A673 (cell line): ENCODE data around the gene GPC6.

Source experiments
- EZH2 ChIP-seq: fragments of 200-600 bp; sonication (generic); IDR thresholded peaks from 2 replicates; pipeline ENCODE4 v1.6.1; 2017; ENCODE audit warnings: borderline replicate concordance, low read depth, mild to moderate bottlenecking, mixed read lengths, antibody characterized with exemption, low read length; ENCODE audit not compliant: poor library complexity, severe bottlenecking
- TF ChIP-seq, protein P1 (sequence below): fragments of 300-800, 200-600 bp; sonication (generic); conservative IDR thresholded peaks from 2 replicates; pipeline ENCODE4 v1.5.1; 2017; ENCODE audit warnings: low read depth, mild to moderate bottlenecking, antibody characterized with exemption, low read length, moderate library complexity, mixed read lengths

GRCh38 chr13:93786846-93787489, 560.4 kb downstream of the GPC6 start:
- TF ChIP-seq, protein P1, sequence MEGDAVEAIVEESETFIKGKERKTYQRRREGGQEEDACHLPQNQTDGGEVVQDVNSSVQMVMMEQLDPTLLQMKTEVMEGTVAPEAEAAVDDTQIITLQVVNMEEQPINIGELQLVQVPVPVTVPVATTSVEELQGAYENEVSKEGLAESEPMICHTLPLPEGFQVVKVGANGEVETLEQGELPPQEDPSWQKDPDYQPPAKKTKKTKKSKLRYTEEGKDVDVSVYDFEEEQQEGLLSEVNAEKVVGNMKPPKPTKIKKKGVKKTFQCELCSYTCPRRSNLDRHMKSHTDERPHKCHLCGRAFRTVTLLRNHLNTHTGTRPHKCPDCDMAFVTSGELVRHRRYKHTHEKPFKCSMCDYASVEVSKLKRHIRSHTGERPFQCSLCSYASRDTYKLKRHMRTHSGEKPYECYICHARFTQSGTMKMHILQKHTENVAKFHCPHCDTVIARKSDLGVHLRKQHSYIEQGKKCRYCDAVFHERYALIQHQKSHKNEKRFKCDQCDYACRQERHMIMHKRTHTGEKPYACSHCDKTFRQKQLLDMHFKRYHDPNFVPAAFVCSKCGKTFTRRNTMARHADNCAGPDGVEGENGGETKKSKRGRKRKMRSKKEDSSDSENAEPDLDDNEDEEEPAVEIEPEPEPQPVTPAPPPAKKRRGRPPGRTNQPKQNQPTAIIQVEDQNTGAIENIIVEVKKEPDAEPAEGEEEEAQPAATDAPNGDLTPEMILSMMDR = no peak
- TF ChIP-seq EZH2 = no peak
